Liver (tissue), 9 donors: ENCODE results near the gene DUSP16. TPM values are rescaled to one million over a fixed set of nuclear protein-coding genes. Genes with fewer than 3 reads are reported as not detected.
"Not testable (repeated sequence)": the region's sequence is repeated elsewhere in the genome, so short reads cannot be mapped to it uniquely, and the experiment has no call there.

Source experiments
- DNase-seq: peaks from one replicate; pipeline ENCODE4 v3.0.0-alpha.2; 2017; ENCODE audit warnings: low spot score
- H3K27ac ChIP-seq, 2 donors: one replicate each; pipeline ENCODE4 v1.7.0; 2013; ENCODE audit warnings: inconsistent platforms in 2 of 2, low read length in 2 of 2, control low read depth in 1 of 2, low read depth in 1 of 2, mild to moderate bottlenecking in 1 of 2
- H3K27me3 ChIP-seq, 4 donors: one replicate each; pipeline versions ENCODE4 v1.6.1 to v1.7.0; 2013; ENCODE audit warnings: low read length in 3 of 4, inconsistent platforms in 1 of 4, mild to moderate bottlenecking in 1 of 4, moderate library complexity in 1 of 4; ENCODE audit not compliant: control insufficient read depth in 4 of 4, insufficient read depth in 4 of 4
- H3K36me3 ChIP-seq, 4 donors: one replicate each; pipeline versions ENCODE4 v1.6.1 to v1.7.0; 2013; ENCODE audit warnings: low read length in 3 of 4, mild to moderate bottlenecking in 3 of 4, low read depth in 1 of 4, moderate library complexity in 1 of 4; ENCODE audit not compliant: control insufficient read depth in 4 of 4, insufficient read depth in 3 of 4
- H3K4me1 ChIP-seq, 4 donors: one replicate each; pipeline versions ENCODE4 v1.6.1 to v1.7.0; 2013; ENCODE audit warnings: low read length in 3 of 4, mild to moderate bottlenecking in 3 of 4, moderate library complexity in 1 of 4; ENCODE audit not compliant: control insufficient read depth in 4 of 4, insufficient read depth in 4 of 4
- H3K4me3 ChIP-seq, 3 donors: one replicate each; pipeline versions ENCODE4 v1.6.1 to v1.7.0; 2013; ENCODE audit warnings: low read length in 3 of 3, control low read depth in 1 of 3, low read depth in 1 of 3, mild to moderate bottlenecking in 1 of 3
- H3K9ac ChIP-seq, 2 donors: one replicate each; pipeline ENCODE4 v1.7.0; 2013; ENCODE audit warnings: low read length in 2 of 2, mild to moderate bottlenecking in 2 of 2, moderate library complexity in 2 of 2, control low read depth in 1 of 2, low read depth in 1 of 2
- H3K9me3 ChIP-seq, 4 donors: one replicate each; pipeline versions ENCODE4 v1.6.1 to v1.7.0; 2013; ENCODE audit warnings: low read length in 3 of 4; ENCODE audit not compliant: control insufficient read depth in 4 of 4
- CTCF ChIP-seq: fragments of 150-350 bp; IDR thresholded peaks from 2 replicates; pipeline ENCODE4 v1.5.1; 2017; ENCODE audit warnings: improper control_type of control experiment, low read depth, low read length; ENCODE audit not compliant: missing input control
- EGR1 ChIP-seq, 2 donors: IDR thresholded peaks; 2 replicates each; pipeline ENCODE4 v1.6.1; 2016 to 2018; ENCODE audit warnings: antibody characterized with exemption in 2 of 2, low read depth in 2 of 2
- HNF4A ChIP-seq, 2 donors: conservative IDR thresholded peaks; 2 replicates each; pipeline ENCODE4 v1.6.1; 2016; ENCODE audit warnings: antibody characterized with exemption in 2 of 2, mild to moderate bottlenecking in 2 of 2
- RAD21 ChIP-seq, 2 donors: IDR thresholded peaks; 2 replicates each; pipeline ENCODE4 v1.6.1; 2016; ENCODE audit warnings: antibody characterized with exemption in 2 of 2, mild to moderate bottlenecking in 2 of 2
- REST ChIP-seq: IDR thresholded peaks from 2 replicates; pipeline ENCODE4 v1.6.1; 2016; ENCODE audit warnings: antibody characterized with exemption, mild to moderate bottlenecking
- RXRA ChIP-seq, 2 donors: IDR thresholded peaks; 2 replicates each; pipeline ENCODE4 v1.6.1; 2017 to 2018; ENCODE audit warnings: antibody characterized with exemption in 2 of 2, mild to moderate bottlenecking in 1 of 2
- WGBS: extraction: QIAGEN DNeasy Blood & Tissue Kit; methylation state at CpG from one replicate; pipeline ENCODE4 v1.1.7; 2013; 5-methylcytosine and 5-hydroxymethylcytosine counted together
- polyA plus RNA-seq, 2 donors: library from polyadenylated mRNA; stranded (reverse) in 1 of 2; unstranded in 1 of 2; fragments of 200-250 nt in 1 of 2; fragments of >200 nt in 1 of 2; fragmentation: Nextera tagmentation in 1 of 2; extraction: Ambion mirVana in 1 of 2; gene quantifications; one replicate each; pipeline versions ENCODE4 v1.2.1 to v1.2.3, GENCODE V29; 2013 to 2015
- total RNA-seq, 2 donors: library from RNA; depleted of rRNA; stranded (reverse); fragments of >200 nt; gene quantifications; one replicate each; pipeline ENCODE4 v1.2.3, GENCODE V29; 2014
- TF ChIP-seq, protein P1 (sequence below): IDR thresholded peaks from 2 replicates; pipeline ENCODE4 v1.6.1; 2016; ENCODE audit warnings: antibody characterized with exemption
- TF ChIP-seq, protein P2 (sequence below): IDR thresholded peaks from 2 replicates; pipeline ENCODE4 v1.6.1; 2016; ENCODE audit warnings: antibody characterized with exemption
- TF ChIP-seq, protein P3 (sequence below): IDR thresholded peaks from 2 replicates; pipeline ENCODE4 v1.6.1; 2016; ENCODE audit warnings: antibody characterized with exemption
- donor health status: healthy.
- donor health status: healthy.
- donor health status: healthy.
- donor health status: healthy.
- donor health status: healthy.

Gene DUSP16
- total and polyA plus RNA-seq, 4 donors, result 7.8 to 56.4 (median 19.1) TPM

- 87% methylated on average over 9 of the region's 9 CpGs for WGBS
- Histone ChIP-seq H3K9ac (no peak overlapping the region), H3K9me3 (no peaks in the 10 kb centered on the region), H3K27me3 (no peaks in the 10 kb centered on the region), H3K4me1 (peaks cover 7 to 18% (median 12%) of the 10 kb centered on the region in 4 donors), H3K4me3 (no peak overlapping the region), H3K27ac (peak overlapping the region in 1 of 2 donors; percentile 33), H3K36me3 (peaks cover 0 to 6% (median 4%) of the 10 kb centered on the region in 4 donors)
- DNase-seq, result no peak
- TF ChIP-seq, protein P1, sequence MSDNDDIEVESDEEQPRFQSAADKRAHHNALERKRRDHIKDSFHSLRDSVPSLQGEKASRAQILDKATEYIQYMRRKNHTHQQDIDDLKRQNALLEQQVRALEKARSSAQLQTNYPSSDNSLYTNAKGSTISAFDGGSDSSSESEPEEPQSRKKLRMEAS, result no peak
- TF ChIP-seq REST (no peak), EGR1 (IDR thresholded peaks at IDR 0.05; ENCODE audit: low read depth in 2 of 2) (no peak), RAD21 (IDR thresholded peaks at IDR 0.05) (no peak), RXRA (IDR thresholded peaks at IDR 0.05) (peak in 1 of 2 donors; percentile 61)
- TF ChIP-seq, protein P2, sequence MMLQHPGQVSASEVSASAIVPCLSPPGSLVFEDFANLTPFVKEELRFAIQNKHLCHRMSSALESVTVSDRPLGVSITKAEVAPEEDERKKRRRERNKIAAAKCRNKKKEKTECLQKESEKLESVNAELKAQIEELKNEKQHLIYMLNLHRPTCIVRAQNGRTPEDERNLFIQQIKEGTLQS, result no peak
- TF ChIP-seq, protein P3, sequence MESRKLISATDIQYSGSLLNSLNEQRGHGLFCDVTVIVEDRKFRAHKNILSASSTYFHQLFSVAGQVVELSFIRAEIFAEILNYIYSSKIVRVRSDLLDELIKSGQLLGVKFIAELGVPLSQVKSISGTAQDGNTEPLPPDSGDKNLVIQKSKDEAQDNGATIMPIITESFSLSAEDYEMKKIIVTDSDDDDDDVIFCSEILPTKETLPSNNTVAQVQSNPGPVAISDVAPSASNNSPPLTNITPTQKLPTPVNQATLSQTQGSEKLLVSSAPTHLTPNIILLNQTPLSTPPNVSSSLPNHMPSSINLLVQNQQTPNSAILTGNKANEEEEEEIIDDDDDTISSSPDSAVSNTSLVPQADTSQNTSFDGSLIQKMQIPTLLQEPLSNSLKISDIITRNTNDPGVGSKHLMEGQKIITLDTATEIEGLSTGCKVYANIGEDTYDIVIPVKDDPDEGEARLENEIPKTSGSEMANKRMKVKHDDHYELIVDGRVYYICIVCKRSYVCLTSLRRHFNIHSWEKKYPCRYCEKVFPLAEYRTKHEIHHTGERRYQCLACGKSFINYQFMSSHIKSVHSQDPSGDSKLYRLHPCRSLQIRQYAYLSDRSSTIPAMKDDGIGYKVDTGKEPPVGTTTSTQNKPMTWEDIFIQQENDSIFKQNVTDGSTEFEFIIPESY, result no peak
Observed at GRCh38 chr12:12503384-12504078, 59.1 kb downstream of the DUSP16 start.

DNA sequence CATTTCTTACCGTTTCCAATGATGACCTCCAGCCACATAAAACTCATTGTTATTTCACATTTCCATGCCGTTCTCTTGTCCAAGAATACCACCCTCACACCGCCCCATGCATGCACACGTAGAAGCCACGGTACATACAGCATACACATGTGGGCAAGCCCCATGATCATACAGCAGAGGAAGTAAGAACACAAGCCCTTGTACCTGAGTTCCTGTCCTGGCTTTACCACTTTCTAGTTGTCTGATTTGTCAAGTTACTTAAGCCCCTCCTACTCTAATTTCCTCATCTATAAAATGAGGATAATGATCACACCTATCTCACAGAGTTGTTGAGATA lies 59.9 kb downstream of the DUSP16 start:
- no peak overlapping the region for H3K9ac ChIP-seq
- H3K27me3 ChIP-seq, result no peaks in the 10 kb centered on the region
- 91% methylated on average over 5 of the region's 5 CpGs for WGBS
- H3K9me3 ChIP-seq, result no peaks in the 10 kb centered on the region
- H3K4me1 ChIP-seq, result peaks cover 7 to 18% (median 12%) of the 10 kb centered on the region in 4 donors
- peak overlapping the region in 1 of 2 donors; percentile 52 for H3K27ac ChIP-seq
- H3K36me3 ChIP-seq, result peaks cover 0 to 6% (median 4%) of the 10 kb centered on the region in 4 donors
- no peak for DNase-seq
- TF ChIP-seq CTCF, result no peak
- no peak for TF ChIP-seq REST
- no peak for TF ChIP-seq HNF4A (conservative IDR thresholded peaks at IDR 0.05)
- H3K4me3 ChIP-seq, result no peak overlapping the region

DNA sequence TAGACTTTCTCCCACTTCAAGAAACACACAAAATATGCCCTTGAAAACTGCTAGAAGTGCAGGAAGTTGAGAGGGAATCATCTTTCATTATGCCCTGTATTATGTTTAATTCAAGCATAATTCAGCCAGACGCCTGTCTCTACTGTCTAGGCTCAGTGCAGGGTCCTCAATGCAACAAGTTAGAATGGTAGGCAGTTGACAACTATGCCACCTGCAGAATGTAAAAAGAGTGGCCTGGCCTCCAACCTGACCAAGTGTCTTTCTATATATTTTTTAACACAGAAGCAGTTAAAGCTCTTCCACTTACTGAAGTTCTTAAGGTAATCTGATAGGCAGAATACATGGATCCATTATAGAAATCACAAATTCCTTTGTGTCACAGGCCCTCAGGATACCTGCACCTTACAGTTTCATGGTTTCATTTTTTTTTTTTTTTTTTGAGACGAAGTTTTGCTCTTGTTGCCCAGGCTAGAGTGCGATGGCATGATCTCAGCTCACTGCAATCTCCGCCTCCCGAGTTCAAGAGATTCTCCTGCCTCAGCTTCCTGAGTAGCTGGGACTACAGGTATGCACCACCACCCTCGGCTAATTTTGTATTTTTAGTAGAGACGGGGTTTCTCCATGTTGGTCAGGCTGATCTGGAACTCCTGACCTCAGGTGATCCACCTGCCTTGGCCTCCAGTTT lies 60.4 kb downstream of the DUSP16 start:
- Histone ChIP-seq H3K4me1 (peaks cover 7 to 18% (median 12%) of the 10 kb centered on the region in 4 donors), H3K27ac (peak overlapping the region in 1 of 2 donors; percentile 35)
- 93% methylated on average over 7 of the region's 7 CpGs for WGBS
- DNase-seq, H3K4me3 ChIP-seq, H3K9ac ChIP-seq, H3K27me3 ChIP-seq, H3K9me3 ChIP-seq, H3K36me3 ChIP-seq: not testable (repeated sequence)
